SK-N-SH (cell line): Measurements from ENCODE around the gene C16orf78. TPM values are rescaled to one million over a fixed set of nuclear protein-coding genes. Genes with fewer than 3 reads are reported as not detected.

ENCODE experiments used
- CTCF ChIA-PET: fragments of 300-600, 350-600 bp; formaldehyde crosslinking; extraction: SDS; loops from one replicate; lab custom pipeline; 2021; lab: Yijun Ruan, JAX
- POLR2A ChIA-PET: fragments of 350-600 bp; sonication (Branson Sonifier 250); formaldehyde crosslinking; extraction: SDS; loops from one replicate; lab custom pipeline; 2020; ENCODE audit warnings: antibody characterized with exemption, inconsistent platforms; lab: Yijun Ruan, JAX
- DNase-seq: peaks from one replicate; pipeline ENCODE4 v3.0.0; 2012
- H2AFZ ChIP-seq: fragments of 200-600 bp; sonication (generic); 2 replicates; pipeline ENCODE4 v1.8.1; 2016; ENCODE audit warnings: antibody characterized with exemption, mild to moderate bottlenecking, low read depth
- H3F3A ChIP-seq: fragments of 200-600 bp; sonication (generic); replicated peaks from 2 replicates; pipeline ENCODE3; 2016; ENCODE audit warnings: antibody characterized with exemption, mild to moderate bottlenecking; ENCODE audit not compliant: insufficient read depth
- H3K27ac ChIP-seq, 2 experiments: fragments of 200-500 bp in 1 of 2; fragments of 200-600 bp in 1 of 2; sonication (Bioruptor generic) in 1 of 2; sonication (generic), shearing (Covaris generic) in 1 of 2; 2 replicates each; pipeline versions ENCODE4 v1.5.1 to v1.6.1; 2014 to 2016; ENCODE audit warnings: low read depth in 2 of 2, inconsistent platforms in 1 of 2, low read length in 1 of 2, mild to moderate bottlenecking in 1 of 2, mixed read lengths in 1 of 2
- H3K27me3 ChIP-seq: fragments of 200-600 bp; sonication (generic), shearing (Covaris generic); 2 replicates; pipeline ENCODE4 v1.6.1; 2016; ENCODE audit warnings: mixed run types; ENCODE audit not compliant: insufficient read depth
- H3K36me3 ChIP-seq, 2 experiments: fragments of 200-500 bp in 1 of 2; fragments of 200-600 bp in 1 of 2; sonication (Bioruptor generic) in 1 of 2; sonication (generic) in 1 of 2; replicated peaks in 1 of 2; 2 replicates each; pipeline versions ENCODE3 to v1.5.1; 2014 to 2016; ENCODE audit warnings: low read length in 1 of 2, mild to moderate bottlenecking in 1 of 2; ENCODE audit not compliant: insufficient read depth in 2 of 2, control insufficient read depth in 1 of 2
- H3K4me1 ChIP-seq, 2 experiments: fragments of 200-500 bp in 1 of 2; fragments of 200-600 bp in 1 of 2; sonication (Bioruptor generic) in 1 of 2; sonication (generic), shearing (Covaris generic) in 1 of 2; 2 replicates each; pipeline versions ENCODE4 v1.5.1 to v1.6.1; 2014 to 2016; ENCODE audit warnings: low read depth in 1 of 2, low read length in 1 of 2, mixed run types in 1 of 2; ENCODE audit not compliant: insufficient read depth in 2 of 2, control insufficient read depth in 1 of 2
- H3K4me2 ChIP-seq: fragments of 200-600 bp; sonication (generic), shearing (Covaris generic); 2 replicates; pipeline ENCODE4 v1.6.1; 2017; ENCODE audit warnings: mixed run types
- H3K4me3 ChIP-seq, 2 experiments: fragments of 200-500 bp in 1 of 2; fragments of 200-600 bp in 1 of 2; sonication (Bioruptor generic) in 1 of 2; sonication (generic), shearing (Covaris generic) in 1 of 2; 2 replicates each; pipeline versions ENCODE4 v1.5.1 to v1.8.1; 2014 to 2016; ENCODE audit warnings: low read depth in 2 of 2, inconsistent platforms in 1 of 2, low read length in 1 of 2, mild to moderate bottlenecking in 1 of 2, mixed read lengths in 1 of 2, moderate library complexity in 1 of 2
- H3K79me2 ChIP-seq: fragments of 200-600 bp; sonication (generic); 2 replicates; pipeline ENCODE4 v1.8.1; 2017; ENCODE audit warnings: mild to moderate bottlenecking; ENCODE audit not compliant: insufficient read depth
- H3K9ac ChIP-seq: fragments of 200-600 bp; sonication (generic); 2 replicates; pipeline ENCODE4 v1.6.1; 2017; ENCODE audit warnings: mixed run types
- H3K9me2 ChIP-seq: fragments of 200-600 bp; sonication (generic); 2 replicates; pipeline ENCODE4 v1.6.1; 2017; ENCODE audit warnings: mixed run types
- H3K9me3 ChIP-seq: fragments of 200-600 bp; sonication (generic); 2 replicates; pipeline ENCODE4 v1.6.1; 2017; ENCODE audit warnings: mixed run types, mild to moderate bottlenecking, moderate library complexity
- H4K20me1 ChIP-seq: fragments of 200-600 bp; sonication (generic); 2 replicates; pipeline ENCODE4 v1.6.1; 2017; ENCODE audit warnings: mild to moderate bottlenecking, mixed run types; ENCODE audit not compliant: insufficient read depth
- CTCF ChIP-seq: fragments of 200-600 bp; sonication (generic); IDR thresholded peaks from 2 replicates; pipeline ENCODE4 v1.6.1; 2017; ENCODE audit warnings: antibody characterized with exemption, mild to moderate bottlenecking, moderate library complexity
- EP300 ChIP-seq, 2 experiments: IDR thresholded peaks; 2 replicates each; pipeline versions ENCODE4 v1.4.0 to v1.6.1; 2012; ENCODE audit warnings: borderline replicate concordance in 1 of 2, low read depth in 1 of 2, low read length in 1 of 2
- FOXM1 ChIP-seq: IDR thresholded peaks from 2 replicates; pipeline ENCODE4 v1.4.0; 2012; ENCODE audit warnings: low read depth, mild to moderate bottlenecking
- IRF3 ChIP-seq: fragments of 150-350 bp; IDR thresholded peaks from 2 replicates; pipeline ENCODE4 v1.6.1; 2016; ENCODE audit warnings: mild to moderate bottlenecking, low read depth, low read length
- JUND ChIP-seq: IDR thresholded peaks from 2 replicates; pipeline ENCODE4 v1.4.0; 2012
- MEF2A ChIP-seq: IDR thresholded peaks from 2 replicates; pipeline ENCODE4 v1.4.0; 2012; ENCODE audit warnings: low read depth, borderline replicate concordance
- NFIC ChIP-seq: IDR thresholded peaks from 2 replicates; pipeline ENCODE4 v1.4.0; 2012; ENCODE audit warnings: borderline replicate concordance
- NRF1 ChIP-seq: IDR thresholded peaks from 2 replicates; pipeline ENCODE4 v1.6.1; 2012; ENCODE audit warnings: low read depth, mild to moderate bottlenecking, low read length
- PBX3 ChIP-seq: IDR thresholded peaks from 2 replicates; pipeline ENCODE4; 2012
- POLR2AphosphoS5 ChIP-seq: IDR thresholded peaks from 2 replicates; pipeline ENCODE4 v1.6.1; 2012; ENCODE audit warnings: low read depth, low read length
- RXRA ChIP-seq: IDR thresholded peaks from 2 replicates; pipeline ENCODE4 v1.4.0; 2012; ENCODE audit warnings: low read depth, mild to moderate bottlenecking, borderline replicate concordance
- TAF1 ChIP-seq: IDR thresholded peaks from 2 replicates; pipeline ENCODE4 v1.6.1; 2012; ENCODE audit warnings: low read depth, mild to moderate bottlenecking, low read length, moderate library complexity, borderline replicate concordance
- YY1 ChIP-seq: IDR thresholded peaks from 2 replicates; pipeline ENCODE4 v1.4.0; 2012; ENCODE audit warnings: low read depth, mild to moderate bottlenecking
- WGBS: methylation state at CpG from one replicate; pipeline ENCODE4 v1.1.6; 2017; ENCODE audit warnings: low lambda C conversion rate; 5-methylcytosine and 5-hydroxymethylcytosine counted together
- polyA plus RNA-seq, 3 experiments: library from polyadenylated mRNA; depleted of rRNA; stranded (reverse); fragments of >200 nt; gene quantifications; 2 replicates each; pipeline ENCODE4 v1.2.3, GENCODE V29; 2012
- TF ChIP-seq, protein P1 (sequence below): IDR thresholded peaks from 2 replicates; pipeline ENCODE4 v1.4.0; 2012; ENCODE audit warnings: low read depth, borderline replicate concordance
- TF ChIP-seq, protein P2 (sequence below): fragments of 150-350 bp; IDR thresholded peaks from 2 replicates; pipeline ENCODE4 v1.6.1; 2017; ENCODE audit warnings: antibody characterized with exemption, low read length, low read depth, borderline replicate concordance

Gene C16orf78
- polyA plus RNA-seq, 1 of the 3 experiments (the other 2 are of a cell fraction): not detected

- POLR2A ChIA-PET: interaction anchor here (0.6 kb wide), 1 partner anchor 363 kb away, joined by 3 read pairs; no protein-coding TSS in a partner anchor
- Histone ChIP-seq H3K79me2 (no peaks in the 10 kb centered on the region), H3K4me2 (no peak overlapping the region), H3K4me3 (no peak overlapping the region), H3K36me3 (no peaks in the 10 kb centered on the region), H3K9me2 (no peaks in the 10 kb centered on the region), H3K4me1 (no peaks in the 10 kb centered on the region), H3K27ac (no peak overlapping the region), H3K9me3 (no peaks in the 10 kb centered on the region), H3K9ac (no peak overlapping the region), H4K20me1 (no peaks in the 10 kb centered on the region), H3F3A (no peaks in the 10 kb centered on the region), H3K27me3 (peaks cover 12% of the 10 kb centered on the region; the same call in 1 of the 2 replicates), H2AFZ (no peak overlapping the region)
- TF ChIP-seq NFIC (no peak), EP300 (IDR thresholded peaks at IDR 0.05; ENCODE audit: borderline replicate concordance in 1 of 2, low read depth in 1 of 2, low read length in 1 of 2) (no peak), MEF2A (no peak), IRF3 (no peak), YY1 (no peak), TAF1 (no peak), CTCF (no peak), POLR2AphosphoS5 (no peak), RXRA (no peak)
- TF ChIP-seq, protein P1, sequence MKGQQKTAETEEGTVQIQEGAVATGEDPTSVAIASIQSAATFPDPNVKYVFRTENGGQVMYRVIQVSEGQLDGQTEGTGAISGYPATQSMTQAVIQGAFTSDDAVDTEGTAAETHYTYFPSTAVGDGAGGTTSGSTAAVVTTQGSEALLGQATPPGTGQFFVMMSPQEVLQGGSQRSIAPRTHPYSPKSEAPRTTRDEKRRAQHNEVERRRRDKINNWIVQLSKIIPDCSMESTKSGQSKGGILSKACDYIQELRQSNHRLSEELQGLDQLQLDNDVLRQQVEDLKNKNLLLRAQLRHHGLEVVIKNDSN: no peak
- TF ChIP-seq, protein P2, sequence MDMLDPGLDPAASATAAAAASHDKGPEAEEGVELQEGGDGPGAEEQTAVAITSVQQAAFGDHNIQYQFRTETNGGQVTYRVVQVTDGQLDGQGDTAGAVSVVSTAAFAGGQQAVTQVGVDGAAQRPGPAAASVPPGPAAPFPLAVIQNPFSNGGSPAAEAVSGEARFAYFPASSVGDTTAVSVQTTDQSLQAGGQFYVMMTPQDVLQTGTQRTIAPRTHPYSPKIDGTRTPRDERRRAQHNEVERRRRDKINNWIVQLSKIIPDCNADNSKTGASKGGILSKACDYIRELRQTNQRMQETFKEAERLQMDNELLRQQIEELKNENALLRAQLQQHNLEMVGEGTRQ: no peak
- no peak for DNase-seq
- CTCF ChIA-PET: no interaction called here
- 47% methylated on average over 4 of the region's 11 CpGs for WGBS
These were observed 4.6 kb downstream of the C16orf78 start for GRCh38 chr16:49378238-49378637.

- no peaks in the 10 kb centered on the region for H3K9me3 ChIP-seq
- peaks cover 12% of the 10 kb centered on the region; the same call in 1 of the 2 replicates for H3K27me3 ChIP-seq
- WGBS: 11% methylated on average over 1 of the region's 1 CpG
- no peak for DNase-seq
- no peak overlapping the region for H2AFZ ChIP-seq
- H3K9ac ChIP-seq: no peak overlapping the region
- H3K4me2 ChIP-seq: no peak overlapping the region
- no peaks in the 10 kb centered on the region for H3F3A ChIP-seq
- CTCF ChIA-PET: no interaction called here
- no peaks in the 10 kb centered on the region for H3K9me2 ChIP-seq
- H3K4me3 ChIP-seq: no peak overlapping the region
- H4K20me1 ChIP-seq: no peaks in the 10 kb centered on the region
- H3K27ac ChIP-seq: no peak overlapping the region
- H3K36me3 ChIP-seq: no peaks in the 10 kb centered on the region
- H3K79me2 ChIP-seq: no peaks in the 10 kb centered on the region
- POLR2A ChIA-PET: interaction anchor here (0.6 kb wide), 1 partner anchor 363 kb away, joined by 3 read pairs; no protein-coding TSS in a partner anchor
- H3K4me1 ChIP-seq: no peaks in the 10 kb centered on the region
- no peak for TF ChIP-seq NRF1
- no peak for TF ChIP-seq TAF1
- no peak for TF ChIP-seq IRF3
- no peak for TF ChIP-seq RXRA
- no peak for TF ChIP-seq FOXM1
- no peak for TF ChIP-seq JUND
- TF ChIP-seq NFIC: no peak
- TF ChIP-seq, protein P1: no peak
- no peak for TF ChIP-seq PBX3
- no peak for TF ChIP-seq CTCF
These were observed 5.2 kb downstream of the C16orf78 start for GRCh38 chr16:49378816-49379215.
